Measurements from ENCODE around the gene ASH1L.

DNA sequence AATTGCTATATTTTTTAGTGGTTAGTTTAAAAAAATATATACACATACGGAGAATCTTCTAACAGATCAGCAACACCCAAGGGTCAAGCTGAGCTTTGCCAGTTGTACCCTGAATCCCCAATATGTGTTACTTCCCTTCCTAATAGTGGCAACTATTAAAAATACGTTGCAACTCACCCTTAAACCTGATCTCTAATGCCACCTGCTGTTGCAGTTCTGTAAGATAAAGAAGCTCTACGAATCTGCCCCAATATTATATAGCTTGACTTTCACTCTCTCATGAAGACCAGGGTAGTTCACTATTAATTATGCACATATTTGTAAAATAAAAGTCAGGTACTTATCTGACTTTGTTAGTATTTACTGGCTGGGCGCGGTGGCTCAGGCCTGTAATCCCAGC lies 58.4 kb downstream of the ASH1L start:
- TF ChIP-seq, protein P1, sequence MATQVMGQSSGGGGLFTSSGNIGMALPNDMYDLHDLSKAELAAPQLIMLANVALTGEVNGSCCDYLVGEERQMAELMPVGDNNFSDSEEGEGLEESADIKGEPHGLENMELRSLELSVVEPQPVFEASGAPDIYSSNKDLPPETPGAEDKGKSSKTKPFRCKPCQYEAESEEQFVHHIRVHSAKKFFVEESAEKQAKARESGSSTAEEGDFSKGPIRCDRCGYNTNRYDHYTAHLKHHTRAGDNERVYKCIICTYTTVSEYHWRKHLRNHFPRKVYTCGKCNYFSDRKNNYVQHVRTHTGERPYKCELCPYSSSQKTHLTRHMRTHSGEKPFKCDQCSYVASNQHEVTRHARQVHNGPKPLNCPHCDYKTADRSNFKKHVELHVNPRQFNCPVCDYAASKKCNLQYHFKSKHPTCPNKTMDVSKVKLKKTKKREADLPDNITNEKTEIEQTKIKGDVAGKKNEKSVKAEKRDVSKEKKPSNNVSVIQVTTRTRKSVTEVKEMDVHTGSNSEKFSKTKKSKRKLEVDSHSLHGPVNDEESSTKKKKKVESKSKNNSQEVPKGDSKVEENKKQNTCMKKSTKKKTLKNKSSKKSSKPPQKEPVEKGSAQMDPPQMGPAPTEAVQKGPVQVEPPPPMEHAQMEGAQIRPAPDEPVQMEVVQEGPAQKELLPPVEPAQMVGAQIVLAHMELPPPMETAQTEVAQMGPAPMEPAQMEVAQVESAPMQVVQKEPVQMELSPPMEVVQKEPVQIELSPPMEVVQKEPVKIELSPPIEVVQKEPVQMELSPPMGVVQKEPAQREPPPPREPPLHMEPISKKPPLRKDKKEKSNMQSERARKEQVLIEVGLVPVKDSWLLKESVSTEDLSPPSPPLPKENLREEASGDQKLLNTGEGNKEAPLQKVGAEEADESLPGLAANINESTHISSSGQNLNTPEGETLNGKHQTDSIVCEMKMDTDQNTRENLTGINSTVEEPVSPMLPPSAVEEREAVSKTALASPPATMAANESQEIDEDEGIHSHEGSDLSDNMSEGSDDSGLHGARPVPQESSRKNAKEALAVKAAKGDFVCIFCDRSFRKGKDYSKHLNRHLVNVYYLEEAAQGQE (IDR thresholded peaks at IDR 0.05; ENCODE audit: insufficient replicate concordance, low read depth), result no peak
- TF ChIP-seq, protein P2, sequence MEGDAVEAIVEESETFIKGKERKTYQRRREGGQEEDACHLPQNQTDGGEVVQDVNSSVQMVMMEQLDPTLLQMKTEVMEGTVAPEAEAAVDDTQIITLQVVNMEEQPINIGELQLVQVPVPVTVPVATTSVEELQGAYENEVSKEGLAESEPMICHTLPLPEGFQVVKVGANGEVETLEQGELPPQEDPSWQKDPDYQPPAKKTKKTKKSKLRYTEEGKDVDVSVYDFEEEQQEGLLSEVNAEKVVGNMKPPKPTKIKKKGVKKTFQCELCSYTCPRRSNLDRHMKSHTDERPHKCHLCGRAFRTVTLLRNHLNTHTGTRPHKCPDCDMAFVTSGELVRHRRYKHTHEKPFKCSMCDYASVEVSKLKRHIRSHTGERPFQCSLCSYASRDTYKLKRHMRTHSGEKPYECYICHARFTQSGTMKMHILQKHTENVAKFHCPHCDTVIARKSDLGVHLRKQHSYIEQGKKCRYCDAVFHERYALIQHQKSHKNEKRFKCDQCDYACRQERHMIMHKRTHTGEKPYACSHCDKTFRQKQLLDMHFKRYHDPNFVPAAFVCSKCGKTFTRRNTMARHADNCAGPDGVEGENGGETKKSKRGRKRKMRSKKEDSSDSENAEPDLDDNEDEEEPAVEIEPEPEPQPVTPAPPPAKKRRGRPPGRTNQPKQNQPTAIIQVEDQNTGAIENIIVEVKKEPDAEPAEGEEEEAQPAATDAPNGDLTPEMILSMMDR (IDR thresholded peaks at IDR 0.05; ENCODE audit: insufficient read depth, low read length), result no peak
- TF ChIP-seq POLR2AphosphoS5 (IDR thresholded peaks at IDR 0.05; ENCODE audit: low read depth) (no peak), GABPA (IDR thresholded peaks at IDR 0.05; ENCODE audit: low read depth) (no peak), SPI1 (IDR thresholded peaks at IDR 0.05; ENCODE audit: borderline replicate concordance, low read depth) (peak; percentile 4; the same call in 1 of the 2 replicates)
